Esophagus (tissue), 2 donors: ENCODE measurements around the gene FHDC1. TPM values are rescaled to one million over a fixed set of nuclear protein-coding genes. Genes with fewer than 3 reads are reported as not detected.

ENCODE experiments used
- H3K27ac ChIP-seq, 2 donors: one replicate each; pipeline ENCODE4 v1.5.1; 2013; ENCODE audit warnings: low read depth in 2 of 2, mild to moderate bottlenecking in 2 of 2, inconsistent platforms in 1 of 2, low read length in 1 of 2, moderate library complexity in 1 of 2
- H3K27me3 ChIP-seq, 2 donors: one replicate each; pipeline ENCODE4 v1.6.1; 2013; ENCODE audit warnings: low read length in 2 of 2, control low read depth in 1 of 2, mild to moderate bottlenecking in 1 of 2; ENCODE audit not compliant: insufficient read depth in 2 of 2, control insufficient read depth in 1 of 2
- H3K36me3 ChIP-seq, 2 donors: one replicate each; pipeline ENCODE4 v1.6.1; 2013; ENCODE audit warnings: low read length in 1 of 2; ENCODE audit not compliant: control insufficient read depth in 2 of 2, insufficient read depth in 2 of 2
- H3K4me1 ChIP-seq, 2 donors: one replicate each; pipeline ENCODE4 v1.6.1; 2013; ENCODE audit warnings: low read length in 1 of 2; ENCODE audit not compliant: control insufficient read depth in 2 of 2, insufficient read depth in 2 of 2
- H3K4me3 ChIP-seq, 2 donors: one replicate each; pipeline ENCODE4 v1.5.1; 2013; ENCODE audit warnings: low read length in 2 of 2, mild to moderate bottlenecking in 2 of 2, low read depth in 1 of 2, moderate library complexity in 1 of 2
- H3K9me3 ChIP-seq, 2 donors: one replicate each; pipeline ENCODE4 v1.6.1; 2013; ENCODE audit warnings: mild to moderate bottlenecking in 2 of 2, low read depth in 1 of 2, low read length in 1 of 2, moderate library complexity in 1 of 2; ENCODE audit not compliant: control insufficient read depth in 2 of 2, insufficient read depth in 1 of 2
- WGBS, 2 donors: extraction: QIAGEN DNeasy Blood & Tissue Kit; methylation state at CpG; one replicate each; pipeline ENCODE4 v1.1.7; 2013; 5-methylcytosine and 5-hydroxymethylcytosine counted together
- polyA plus RNA-seq, 2 donors: library from polyadenylated mRNA; stranded (reverse); fragments of 200-250 nt; gene quantifications; one replicate each; pipeline ENCODE4 v1.2.3, GENCODE V29; 2013
- donor health status: healthy with polysubstance abuse.
- donor health status: Bipolar disorder and iron deficiency.

Gene FHDC1
- polyA plus RNA-seq, 2 donors: 4.7 to 6.7 TPM

- Histone ChIP-seq H3K36me3 (no peaks in the 10 kb centered on the region), H3K27me3 (no peaks in the 10 kb centered on the region), H3K4me1 (peaks cover 0 to 15% of the 10 kb centered on the region in 2 donors), H3K4me3 (no peak overlapping the region), H3K27ac (peak overlapping the region in 1 of 2 donors; percentile 14), H3K9me3 (no peaks in the 10 kb centered on the region)
- WGBS, 2 donors: 58 to 62% methylated on average over 12 of the region's 12 CpGs
Measured at GRCh38 chr4:153022241-153022715, 86.2 kb downstream of the FHDC1 start.

- peak overlapping the region in 1 of 2 donors; percentile 44 for H3K27ac ChIP-seq
- WGBS, 2 donors: 38 to 43% methylated on average over 3 of the region's 3 CpGs
- H3K36me3 ChIP-seq: no peaks in the 10 kb centered on the region
- H3K9me3 ChIP-seq: peaks cover 0 to 3% of the 10 kb centered on the region in 2 donors
- peaks cover 0 to 13% of the 10 kb centered on the region in 2 donors for H3K4me1 ChIP-seq
- H3K27me3 ChIP-seq: no peaks in the 10 kb centered on the region
- no peak overlapping the region for H3K4me3 ChIP-seq
Measured at GRCh38 chr4:153023139-153023538, 87.0 kb downstream of the FHDC1 start.

- 66 to 67% methylated on average over 17 of the region's 17 CpGs for WGBS, 2 donors
- H3K36me3 ChIP-seq: no peaks in the 10 kb centered on the region
- H3K4me3 ChIP-seq: no peak overlapping the region
- H3K9me3 ChIP-seq: peaks cover 0 to 4% of the 10 kb centered on the region in 2 donors
- no peaks in the 10 kb centered on the region for H3K27me3 ChIP-seq
- H3K27ac ChIP-seq: peak overlapping the region in 1 of 2 donors; percentile 44
- H3K4me1 ChIP-seq: peaks cover 0 to 14% of the 10 kb centered on the region in 2 donors
Measured at GRCh38 chr4:153023692-153024394, 87.7 kb downstream of the FHDC1 start.

DNA sequence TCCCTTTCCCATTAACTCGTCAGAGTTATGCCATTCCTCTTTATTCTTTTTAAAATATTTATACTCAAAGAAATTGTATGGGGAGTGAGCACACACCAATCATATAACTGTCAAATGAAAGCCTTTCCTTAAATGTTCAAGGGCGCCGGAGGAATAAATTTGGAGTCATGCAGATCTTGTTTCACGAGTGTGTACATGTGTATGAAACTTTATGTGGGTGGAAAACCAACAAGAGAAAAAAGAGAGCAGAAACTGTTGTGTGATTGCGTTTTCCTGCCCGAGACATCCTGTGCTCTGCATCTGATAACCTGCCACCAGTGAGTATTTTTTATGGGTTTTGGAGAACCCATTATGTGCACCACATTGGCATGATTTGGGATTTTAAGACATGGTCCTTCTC, 88.3 kb downstream of the FHDC1 start:
- Histone ChIP-seq H3K4me3 (no peak overlapping the region), H3K4me1 (peaks cover 0 to 14% of the 10 kb centered on the region in 2 donors), H3K27me3 (no peaks in the 10 kb centered on the region), H3K27ac (no peak overlapping the region), H3K9me3 (peaks cover 0 to 4% of the 10 kb centered on the region in 2 donors), H3K36me3 (no peaks in the 10 kb centered on the region)
- 66 to 68% methylated on average over 6 of the region's 6 CpGs for WGBS, 2 donors

DNA sequence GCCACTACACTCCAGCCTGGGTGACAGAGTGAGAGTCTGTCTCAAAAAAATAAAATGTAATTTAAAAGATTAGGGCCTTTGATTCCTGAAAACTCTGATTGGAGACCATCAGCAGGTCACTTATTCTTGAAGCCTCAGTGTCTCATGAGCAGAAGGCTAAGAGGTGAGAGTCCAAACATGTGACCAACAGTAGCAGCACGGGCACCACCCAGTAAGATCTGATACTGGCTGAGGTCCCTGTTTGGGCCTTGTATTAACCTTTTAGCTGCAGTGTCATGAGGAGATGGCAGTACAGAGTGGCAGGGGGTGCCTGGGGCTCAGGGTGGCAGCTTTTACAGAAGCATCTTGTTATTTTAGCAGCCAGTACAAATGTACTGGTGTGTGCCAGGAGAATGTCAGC, 89.3 kb downstream of the FHDC1 start:
- H3K4me3 ChIP-seq: no peak overlapping the region
- WGBS, 2 donors: 36 to 38% methylated on average over 1 of the region's 1 CpG
- H3K9me3 ChIP-seq: peaks cover 0 to 4% of the 10 kb centered on the region in 2 donors
- H3K36me3 ChIP-seq: no peaks in the 10 kb centered on the region
- H3K4me1 ChIP-seq: peaks cover 0 to 14% of the 10 kb centered on the region in 2 donors
- no peak overlapping the region for H3K27ac ChIP-seq
- no peaks in the 10 kb centered on the region for H3K27me3 ChIP-seq

- no peak overlapping the region for H3K27ac ChIP-seq
- H3K4me3 ChIP-seq: no peak overlapping the region
- no peaks in the 10 kb centered on the region for H3K36me3 ChIP-seq
- 81 to 87% methylated on average over 10 of the region's 10 CpGs for WGBS, 2 donors
- H3K27me3 ChIP-seq: no peaks in the 10 kb centered on the region
- H3K9me3 ChIP-seq: peaks cover 0 to 4% of the 10 kb centered on the region in 2 donors
- H3K4me1 ChIP-seq: peaks cover 0 to 14% of the 10 kb centered on the region in 2 donors
Measured at GRCh38 chr4:153026591-153027346, 90.6 kb downstream of the FHDC1 start.

DNA sequence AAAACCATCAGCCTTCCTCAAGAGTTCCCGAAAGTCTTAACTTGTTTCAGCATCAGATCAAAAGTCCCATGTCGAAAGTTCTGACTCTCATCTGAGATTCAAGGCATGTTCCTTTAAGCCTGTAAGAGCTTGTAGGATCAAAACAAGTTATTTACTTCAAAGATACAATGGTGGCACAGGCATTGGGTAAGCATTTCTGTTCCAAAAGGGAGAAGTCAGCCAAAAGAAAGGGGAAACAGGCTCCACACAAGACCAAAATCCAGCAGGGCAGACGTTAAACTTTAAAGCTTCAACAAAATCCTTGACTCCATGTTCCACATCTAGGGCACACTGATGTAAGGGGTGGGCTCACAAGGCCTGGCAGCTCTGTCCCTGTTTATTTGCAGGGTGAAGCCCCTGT, 91.7 kb downstream of the FHDC1 start:
- Histone ChIP-seq H3K4me3 (no peak overlapping the region), H3K36me3 (no peaks in the 10 kb centered on the region), H3K27ac (no peak overlapping the region), H3K4me1 (peaks cover 0 to 7% of the 10 kb centered on the region in 2 donors), H3K27me3 (no peaks in the 10 kb centered on the region), H3K9me3 (peaks cover 0 to 4% of the 10 kb centered on the region in 2 donors)
- WGBS, 2 donors: 67 to 84% methylated on average over 3 of the region's 3 CpGs

GRCh38 chr4:153028535-153028934, 92.4 kb downstream of the FHDC1 start:
- Histone ChIP-seq H3K36me3 (no peaks in the 10 kb centered on the region), H3K9me3 (peaks cover 0 to 4% of the 10 kb centered on the region in 2 donors), H3K27me3 (no peaks in the 10 kb centered on the region), H3K4me3 (no peak overlapping the region), H3K4me1 (peaks cover 0 to 2% of the 10 kb centered on the region in 2 donors), H3K27ac (no peak overlapping the region)
- WGBS, 2 donors: 50 to 68% methylated on average over 1 of the region's 1 CpG
